ENCODE measurements around the gene FAU.

The FAU gene

DNA sequence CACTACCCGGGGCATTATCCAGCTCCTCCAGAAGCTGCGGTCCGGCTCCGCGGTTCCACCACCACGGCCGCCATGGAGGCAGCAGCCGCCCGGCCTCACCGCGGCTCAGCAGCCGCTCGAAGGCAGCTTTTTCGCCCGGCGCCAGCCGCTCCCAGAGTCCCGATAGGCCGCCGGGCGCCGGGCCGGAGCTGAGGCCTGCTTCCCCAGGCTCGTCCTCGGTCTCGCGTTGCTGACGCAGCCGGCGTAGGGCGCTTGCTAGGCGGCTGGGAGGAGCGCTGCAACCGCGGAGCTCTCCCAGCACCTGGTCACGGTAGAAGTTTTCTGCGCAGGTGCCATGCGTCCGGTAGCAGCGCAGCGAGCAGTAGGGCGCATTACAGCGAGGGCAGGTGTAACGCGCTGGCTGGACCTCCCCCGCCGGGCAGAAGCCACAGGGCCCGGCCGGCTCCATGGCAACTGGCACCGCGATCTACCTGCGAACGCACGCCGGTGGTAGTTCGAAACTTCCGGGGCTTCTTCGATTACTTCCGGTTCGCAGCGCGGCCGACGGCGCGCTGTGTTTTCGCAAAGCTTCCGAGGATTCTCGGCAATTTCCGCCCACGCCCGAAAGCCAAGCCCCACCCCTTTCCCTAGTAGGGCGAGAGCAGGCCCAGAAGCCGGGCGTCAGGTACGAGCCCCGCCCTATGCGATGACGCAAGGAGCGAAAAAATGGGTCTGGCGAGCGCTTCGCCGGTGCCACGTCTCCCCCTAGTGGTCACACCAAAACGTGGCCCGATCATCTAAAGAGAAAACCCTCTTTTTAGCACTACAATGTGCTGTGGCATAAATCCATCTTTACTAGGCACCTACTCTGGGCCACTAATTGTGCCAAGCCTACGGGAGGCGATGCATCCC, 4.5 kb downstream of the FAU start, which contains the start of gene ZNHIT2 (continued):
- TF ChIP-seq ZNF529 (tag by site-specific recombination; IDR thresholded peaks at IDR 0.05; ENCODE audit: insufficient replicate concordance) (no peak), SCRT1 (tag by site-specific recombination; IDR thresholded peaks at IDR 0.05; ENCODE audit: borderline replicate concordance) (no peak), ZNF366 (tag by site-specific recombination; conservative IDR thresholded peaks at IDR 0.05) (no peak), ZNF239 (tag by site-specific recombination; IDR thresholded peaks at IDR 0.05) (no peak), ZFP37 (tag by site-specific recombination; IDR thresholded peaks at IDR 0.05) (peak; percentile 97), TCF7L2 (IDR thresholded peaks at IDR 0.05; ENCODE audit: borderline replicate concordance, low read depth, low read length) (no peak), ZNF426 (tag by site-specific recombination; IDR thresholded peaks at IDR 0.05) (no peak), ZNF324 (tag by site-specific recombination; IDR thresholded peaks at IDR 0.05) (peak; percentile 66; the same call in 1 of the 2 replicates), ZSCAN23 (tag by site-specific recombination; IDR thresholded peaks at IDR 0.05) (no peak), ZNF707 (tag by site-specific recombination; IDR thresholded peaks at IDR 0.05) (no peak), SP2 (tag by site-specific recombination; IDR thresholded peaks at IDR 0.05) (peak; percentile 87), ZNF600 (tag by site-specific recombination; IDR thresholded peaks at IDR 0.05) (peak; percentile 26; the same call in 1 of the 2 replicates), ZNF843 (tag by site-specific recombination; IDR thresholded peaks at IDR 0.05) (peak; percentile 53), ZSCAN30 (tag by site-specific recombination; IDR thresholded peaks at IDR 0.05) (peak; percentile 73; the same call in 1 of the 2 replicates), GLIS2 (tag by site-specific recombination; IDR thresholded peaks at IDR 0.05) (0 out of 2 replicates have a peak, but pooled peaks have one; percentile 23), ZNF596 (tag by site-specific recombination; IDR thresholded peaks at IDR 0.05) (no peak), KLF1 (tag by site-specific recombination; IDR thresholded peaks at IDR 0.05) (peak; percentile 65; the same call in 1 of the 2 replicates), ZNF654 (tag by site-specific recombination; IDR thresholded peaks at IDR 0.05; ENCODE audit: low read depth) (peak; percentile 84), ZNF660 (tag by site-specific recombination; IDR thresholded peaks at IDR 0.05) (peak; percentile 55), ZNF561 (tag by site-specific recombination; IDR thresholded peaks at IDR 0.05; ENCODE audit: borderline replicate concordance) (no peak), ZNF544 (tag by site-specific recombination; IDR thresholded peaks at IDR 0.05) (no peak), ZNF2 (tag by site-specific recombination; IDR thresholded peaks at IDR 0.05) (peak; percentile 91)
- TF ChIP-seq, protein P1, sequence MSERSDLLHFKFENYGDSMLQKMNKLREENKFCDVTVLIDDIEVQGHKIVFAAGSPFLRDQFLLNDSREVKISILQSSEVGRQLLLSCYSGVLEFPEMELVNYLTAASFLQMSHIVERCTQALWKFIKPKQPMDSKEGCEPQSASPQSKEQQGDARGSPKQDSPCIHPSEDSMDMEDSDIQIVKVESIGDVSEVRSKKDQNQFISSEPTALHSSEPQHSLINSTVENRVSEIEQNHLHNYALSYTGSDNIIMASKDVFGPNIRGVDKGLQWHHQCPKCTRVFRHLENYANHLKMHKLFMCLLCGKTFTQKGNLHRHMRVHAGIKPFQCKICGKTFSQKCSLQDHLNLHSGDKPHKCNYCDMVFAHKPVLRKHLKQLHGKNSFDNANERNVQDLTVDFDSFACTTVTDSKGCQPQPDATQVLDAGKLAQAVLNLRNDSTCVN (tag by site-specific recombination; optimal IDR thresholded peaks at IDR 0.05), result peak; percentile 70
- TF ChIP-seq, protein P2, sequence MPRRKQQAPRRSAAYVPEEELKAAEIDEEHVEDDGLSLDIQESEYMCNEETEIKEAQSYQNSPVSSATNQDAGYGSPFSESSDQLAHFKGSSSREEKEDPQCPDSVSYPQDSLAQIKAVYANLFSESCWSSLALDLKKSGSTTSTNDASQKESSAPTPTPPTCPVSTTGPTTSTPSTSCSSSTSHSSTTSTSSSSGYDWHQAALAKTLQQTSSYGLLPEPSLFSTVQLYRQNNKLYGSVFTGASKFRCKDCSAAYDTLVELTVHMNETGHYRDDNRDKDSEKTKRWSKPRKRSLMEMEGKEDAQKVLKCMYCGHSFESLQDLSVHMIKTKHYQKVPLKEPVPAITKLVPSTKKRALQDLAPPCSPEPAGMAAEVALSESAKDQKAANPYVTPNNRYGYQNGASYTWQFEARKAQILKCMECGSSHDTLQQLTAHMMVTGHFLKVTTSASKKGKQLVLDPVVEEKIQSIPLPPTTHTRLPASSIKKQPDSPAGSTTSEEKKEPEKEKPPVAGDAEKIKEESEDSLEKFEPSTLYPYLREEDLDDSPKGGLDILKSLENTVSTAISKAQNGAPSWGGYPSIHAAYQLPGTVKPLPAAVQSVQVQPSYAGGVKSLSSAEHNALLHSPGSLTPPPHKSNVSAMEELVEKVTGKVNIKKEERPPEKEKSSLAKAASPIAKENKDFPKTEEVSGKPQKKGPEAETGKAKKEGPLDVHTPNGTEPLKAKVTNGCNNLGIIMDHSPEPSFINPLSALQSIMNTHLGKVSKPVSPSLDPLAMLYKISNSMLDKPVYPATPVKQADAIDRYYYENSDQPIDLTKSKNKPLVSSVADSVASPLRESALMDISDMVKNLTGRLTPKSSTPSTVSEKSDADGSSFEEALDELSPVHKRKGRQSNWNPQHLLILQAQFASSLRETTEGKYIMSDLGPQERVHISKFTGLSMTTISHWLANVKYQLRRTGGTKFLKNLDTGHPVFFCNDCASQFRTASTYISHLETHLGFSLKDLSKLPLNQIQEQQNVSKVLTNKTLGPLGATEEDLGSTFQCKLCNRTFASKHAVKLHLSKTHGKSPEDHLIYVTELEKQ (tag by site-specific recombination; IDR thresholded peaks at IDR 0.05; ENCODE audit: borderline replicate concordance), result no peak
- TF ChIP-seq, protein P3, sequence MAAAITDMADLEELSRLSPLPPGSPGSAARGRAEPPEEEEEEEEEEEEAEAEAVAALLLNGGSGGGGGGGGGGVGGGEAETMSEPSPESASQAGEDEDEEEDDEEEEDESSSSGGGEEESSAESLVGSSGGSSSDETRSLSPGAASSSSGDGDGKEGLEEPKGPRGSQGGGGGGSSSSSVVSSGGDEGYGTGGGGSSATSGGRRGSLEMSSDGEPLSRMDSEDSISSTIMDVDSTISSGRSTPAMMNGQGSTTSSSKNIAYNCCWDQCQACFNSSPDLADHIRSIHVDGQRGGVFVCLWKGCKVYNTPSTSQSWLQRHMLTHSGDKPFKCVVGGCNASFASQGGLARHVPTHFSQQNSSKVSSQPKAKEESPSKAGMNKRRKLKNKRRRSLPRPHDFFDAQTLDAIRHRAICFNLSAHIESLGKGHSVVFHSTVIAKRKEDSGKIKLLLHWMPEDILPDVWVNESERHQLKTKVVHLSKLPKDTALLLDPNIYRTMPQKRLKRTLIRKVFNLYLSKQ (tag by site-specific recombination; IDR thresholded peaks at IDR 0.05; ENCODE audit: borderline replicate concordance), result peak; percentile 49; the same call in 1 of the 2 replicates
- TF ChIP-seq, protein P4, sequence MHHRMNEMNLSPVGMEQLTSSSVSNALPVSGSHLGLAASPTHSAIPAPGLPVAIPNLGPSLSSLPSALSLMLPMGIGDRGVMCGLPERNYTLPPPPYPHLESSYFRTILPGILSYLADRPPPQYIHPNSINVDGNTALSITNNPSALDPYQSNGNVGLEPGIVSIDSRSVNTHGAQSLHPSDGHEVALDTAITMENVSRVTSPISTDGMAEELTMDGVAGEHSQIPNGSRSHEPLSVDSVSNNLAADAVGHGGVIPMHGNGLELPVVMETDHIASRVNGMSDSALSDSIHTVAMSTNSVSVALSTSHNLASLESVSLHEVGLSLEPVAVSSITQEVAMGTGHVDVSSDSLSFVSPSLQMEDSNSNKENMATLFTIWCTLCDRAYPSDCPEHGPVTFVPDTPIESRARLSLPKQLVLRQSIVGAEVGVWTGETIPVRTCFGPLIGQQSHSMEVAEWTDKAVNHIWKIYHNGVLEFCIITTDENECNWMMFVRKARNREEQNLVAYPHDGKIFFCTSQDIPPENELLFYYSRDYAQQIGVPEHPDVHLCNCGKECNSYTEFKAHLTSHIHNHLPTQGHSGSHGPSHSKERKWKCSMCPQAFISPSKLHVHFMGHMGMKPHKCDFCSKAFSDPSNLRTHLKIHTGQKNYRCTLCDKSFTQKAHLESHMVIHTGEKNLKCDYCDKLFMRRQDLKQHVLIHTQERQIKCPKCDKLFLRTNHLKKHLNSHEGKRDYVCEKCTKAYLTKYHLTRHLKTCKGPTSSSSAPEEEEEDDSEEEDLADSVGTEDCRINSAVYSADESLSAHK (tag by site-specific recombination; IDR thresholded peaks at IDR 0.05), result no peak
- TF ChIP-seq, protein P5, sequence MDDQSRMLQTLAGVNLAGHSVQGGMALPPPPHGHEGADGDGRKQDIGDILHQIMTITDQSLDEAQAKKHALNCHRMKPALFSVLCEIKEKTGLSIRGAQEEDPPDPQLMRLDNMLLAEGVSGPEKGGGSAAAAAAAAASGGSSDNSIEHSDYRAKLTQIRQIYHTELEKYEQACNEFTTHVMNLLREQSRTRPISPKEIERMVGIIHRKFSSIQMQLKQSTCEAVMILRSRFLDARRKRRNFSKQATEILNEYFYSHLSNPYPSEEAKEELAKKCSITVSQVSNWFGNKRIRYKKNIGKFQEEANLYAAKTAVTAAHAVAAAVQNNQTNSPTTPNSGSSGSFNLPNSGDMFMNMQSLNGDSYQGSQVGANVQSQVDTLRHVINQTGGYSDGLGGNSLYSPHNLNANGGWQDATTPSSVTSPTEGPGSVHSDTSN (CRISPR knock-in tag; IDR thresholded peaks at IDR 0.05), result no peak; the same call in 1 of the 2 replicates
- TF ChIP-seq, protein P6, sequence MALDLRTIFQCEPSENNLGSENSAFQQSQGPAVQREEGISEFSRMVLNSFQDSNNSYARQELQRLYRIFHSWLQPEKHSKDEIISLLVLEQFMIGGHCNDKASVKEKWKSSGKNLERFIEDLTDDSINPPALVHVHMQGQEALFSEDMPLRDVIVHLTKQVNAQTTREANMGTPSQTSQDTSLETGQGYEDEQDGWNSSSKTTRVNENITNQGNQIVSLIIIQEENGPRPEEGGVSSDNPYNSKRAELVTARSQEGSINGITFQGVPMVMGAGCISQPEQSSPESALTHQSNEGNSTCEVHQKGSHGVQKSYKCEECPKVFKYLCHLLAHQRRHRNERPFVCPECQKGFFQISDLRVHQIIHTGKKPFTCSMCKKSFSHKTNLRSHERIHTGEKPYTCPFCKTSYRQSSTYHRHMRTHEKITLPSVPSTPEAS (tag by site-specific recombination; IDR thresholded peaks at IDR 0.05), result 0 out of 2 replicates have a peak, but pooled peaks have one; percentile 25

All from HEK293 (cell line).